Limb (tissue), 2 donors: ENCODE data around the gene PLXNA4.

Source experiments
- DNase-seq, 2 donors: peaks; one replicate each; pipeline ENCODE4 v3.0.0-alpha.2; 2016; ENCODE audit errors: extremely low spot score in 2 of 2

PLXNA4 gene

DNA sequence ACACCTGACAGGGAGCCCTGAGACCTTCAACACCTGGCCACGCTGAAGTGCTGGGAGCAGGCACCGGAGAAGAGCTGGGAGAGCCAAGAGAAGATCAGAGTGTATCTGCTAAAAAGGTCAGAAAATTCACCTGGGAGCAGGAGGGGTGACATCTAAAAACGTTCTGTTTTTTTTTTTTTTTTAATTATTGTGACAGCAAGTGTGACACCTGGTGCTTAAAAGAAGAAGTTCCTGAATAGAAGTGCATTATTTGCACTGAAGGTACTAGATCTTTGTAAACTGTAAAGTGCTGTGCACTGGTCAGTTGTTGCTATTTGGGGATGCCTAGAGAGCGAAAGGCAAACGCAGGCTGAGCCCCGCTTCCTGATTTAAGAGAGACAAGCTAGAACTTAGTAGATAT, 422.0 kb downstream of the PLXNA4 start:
- no peak for DNase-seq

- no peak for DNase-seq
Measured at GRCh38 chr7:132152131-132152889, 424.0 kb downstream of the PLXNA4 start.

GRCh38 chr7:132150711-132151110, 425.6 kb downstream of the PLXNA4 start:
- no peak for DNase-seq

DNA sequence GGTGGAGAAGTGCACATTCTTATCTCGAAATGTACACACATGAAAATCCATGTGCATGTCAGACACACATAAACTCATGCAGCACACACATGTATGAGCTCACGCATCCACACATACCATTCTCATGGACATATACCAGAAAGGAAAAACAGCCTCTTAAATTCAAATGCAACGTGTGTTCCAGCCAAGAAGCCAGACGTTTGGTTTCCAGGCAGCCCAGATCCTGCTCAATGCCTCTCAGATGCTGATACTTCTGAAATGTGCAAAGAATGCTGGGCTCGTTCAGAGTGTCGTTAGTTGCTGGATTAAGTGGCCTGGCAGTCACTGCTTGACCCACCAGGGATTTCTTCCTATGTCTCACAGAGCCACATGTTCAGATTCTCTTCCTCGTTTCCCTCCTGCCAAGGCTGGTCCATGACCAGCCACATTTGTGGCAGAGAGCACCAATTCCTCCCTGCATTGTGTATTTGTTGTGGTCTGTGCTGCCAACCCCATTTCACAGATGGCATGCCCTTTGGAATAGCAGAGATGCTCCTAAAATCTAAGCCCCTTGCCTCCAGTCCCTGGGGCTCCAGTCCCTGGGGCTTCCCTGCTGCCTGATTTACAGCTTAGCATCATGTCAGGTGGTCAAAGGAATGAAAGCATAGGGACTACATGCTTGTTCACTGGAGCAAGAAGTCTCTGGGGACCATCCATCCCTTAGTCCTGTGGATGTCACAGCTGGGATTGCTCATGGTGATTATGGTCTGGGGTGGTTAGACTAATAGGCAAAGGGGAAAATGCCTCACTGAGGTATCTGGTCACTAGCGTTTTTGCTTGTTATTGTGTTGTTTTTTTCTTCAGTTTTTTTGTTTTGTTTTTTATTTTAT, 426.6 kb downstream of the PLXNA4 start:
- DNase-seq, result no peak

DNA sequence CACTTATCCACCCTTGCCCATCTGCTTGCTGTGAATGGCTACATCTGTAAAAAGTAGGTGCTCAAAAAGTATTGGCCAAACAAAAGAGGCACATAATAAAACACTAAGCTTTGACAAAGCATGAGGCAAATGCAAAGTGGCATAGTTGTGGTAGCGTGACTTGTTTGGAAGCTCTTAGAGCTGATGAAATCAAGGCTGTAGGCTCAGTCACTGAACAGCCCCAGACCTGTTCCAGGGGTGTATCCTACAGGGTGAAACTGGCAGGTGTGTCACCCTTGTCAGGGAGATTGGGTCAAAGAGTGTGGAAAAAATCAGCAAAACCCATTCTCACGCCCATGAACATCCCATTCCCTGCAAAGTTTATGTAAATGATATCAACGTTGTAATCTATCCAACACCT, 427.4 kb downstream of the PLXNA4 start:
- no peak for DNase-seq

DNA sequence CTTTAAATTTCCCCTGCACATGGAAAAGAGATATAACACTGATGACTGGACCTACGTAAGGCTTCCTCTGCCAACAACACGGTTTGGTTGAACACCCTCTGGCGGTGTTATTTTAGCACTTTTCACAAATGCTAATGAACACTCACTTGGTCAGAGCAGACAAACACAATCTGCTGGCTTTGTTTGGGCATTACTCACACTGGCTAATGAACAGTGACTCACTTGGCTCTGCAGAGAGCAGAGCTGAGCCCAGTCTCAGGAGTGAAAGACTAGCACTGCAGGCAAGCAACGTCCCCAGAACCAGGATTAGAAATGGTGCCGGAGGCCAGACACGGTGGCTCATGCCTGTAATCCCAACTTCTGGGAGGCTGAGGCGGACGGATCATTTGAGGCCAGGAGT, 430.8 kb downstream of the PLXNA4 start:
- DNase-seq, result peak in 1 of 2 donors; percentile 45

DNA sequence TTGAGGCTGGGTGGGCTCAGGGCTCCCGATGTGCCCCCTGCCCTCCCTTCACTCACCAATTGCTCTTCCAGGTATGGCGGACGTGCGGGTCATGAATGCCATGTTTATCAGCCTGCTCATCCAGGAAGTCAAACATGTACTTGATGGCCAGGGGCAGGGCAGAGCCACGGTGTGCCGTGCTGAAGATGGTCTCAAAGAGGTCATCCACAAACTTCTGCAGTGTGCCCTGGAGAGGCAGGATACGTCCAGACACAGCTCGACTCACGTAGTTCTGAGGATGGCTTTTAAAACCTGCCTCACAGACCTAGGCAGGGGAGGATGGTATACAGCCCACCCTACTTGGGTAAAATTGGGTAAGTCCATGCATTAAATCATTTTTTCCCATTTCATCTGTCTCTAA, 431.2 kb downstream of the PLXNA4 start:
- no peak for DNase-seq

DNA sequence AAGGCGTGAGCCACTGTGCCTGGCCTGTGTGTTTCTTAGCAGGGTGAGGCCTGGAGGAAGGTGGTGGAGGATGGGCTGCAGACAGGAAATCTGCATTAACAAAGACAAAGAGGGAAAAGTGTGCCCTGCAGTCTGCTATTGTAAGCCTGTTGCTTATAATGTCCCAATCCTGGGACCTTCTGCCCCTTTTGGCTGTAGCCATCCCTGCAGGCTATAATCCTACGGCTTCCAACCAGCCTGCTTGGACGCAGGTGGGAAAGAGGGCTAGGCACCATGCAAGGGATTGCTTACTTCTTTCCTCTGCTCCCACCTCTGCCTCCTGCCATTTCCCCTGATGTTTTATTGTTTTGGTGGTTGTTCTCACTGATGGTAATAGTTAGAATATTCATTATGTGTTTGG, 434.3 kb downstream of the PLXNA4 start:
- no peak for DNase-seq

- peak in 1 of 2 donors; percentile 21 for DNase-seq
Measured at GRCh38 chr7:132141109-132141508, 435.2 kb downstream of the PLXNA4 start.

DNA sequence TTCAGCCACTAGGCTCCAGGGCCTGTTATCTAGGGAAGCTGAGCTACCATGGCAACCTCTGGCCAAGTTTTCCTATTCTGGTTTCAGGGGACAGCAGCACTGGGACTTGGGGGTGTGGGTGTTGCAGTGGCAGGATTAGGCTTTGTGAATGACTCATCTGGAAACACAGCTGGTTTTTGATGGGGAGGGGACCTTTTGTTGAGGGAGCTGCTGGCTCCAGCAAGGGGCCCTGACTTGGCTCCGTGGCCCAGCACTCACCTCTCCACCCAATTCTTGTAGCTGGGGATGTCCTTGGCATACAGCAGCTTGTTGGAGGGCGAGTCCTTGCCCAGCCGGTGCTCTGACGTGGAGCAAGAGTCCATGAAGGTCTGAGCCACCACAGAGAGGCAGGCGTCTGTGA, 435.9 kb downstream of the PLXNA4 start:
- no peak for DNase-seq

DNA sequence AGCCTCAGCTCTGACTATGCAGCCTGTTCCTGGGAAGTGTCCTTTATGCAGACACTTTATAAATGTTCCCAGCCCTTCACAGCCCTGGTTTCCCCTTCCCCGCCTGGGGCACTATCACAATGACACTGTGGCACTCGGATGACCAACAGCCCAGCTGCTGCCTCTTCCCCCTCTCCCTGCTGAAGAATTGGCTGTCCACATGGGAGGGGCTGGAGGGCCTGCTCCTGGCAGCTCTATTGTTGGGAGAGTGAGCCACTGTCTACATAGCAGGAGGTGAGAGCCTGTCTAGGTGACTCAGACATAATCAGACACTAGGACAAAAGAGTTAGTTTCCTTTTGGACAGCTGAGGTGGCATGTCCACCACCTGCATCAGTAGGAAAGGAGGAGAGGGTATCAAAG, 437.5 kb downstream of the PLXNA4 start:
- DNase-seq, result no peak

- DNase-seq, result no peak
Measured at GRCh38 chr7:132137681-132138080, 438.6 kb downstream of the PLXNA4 start.

DNA sequence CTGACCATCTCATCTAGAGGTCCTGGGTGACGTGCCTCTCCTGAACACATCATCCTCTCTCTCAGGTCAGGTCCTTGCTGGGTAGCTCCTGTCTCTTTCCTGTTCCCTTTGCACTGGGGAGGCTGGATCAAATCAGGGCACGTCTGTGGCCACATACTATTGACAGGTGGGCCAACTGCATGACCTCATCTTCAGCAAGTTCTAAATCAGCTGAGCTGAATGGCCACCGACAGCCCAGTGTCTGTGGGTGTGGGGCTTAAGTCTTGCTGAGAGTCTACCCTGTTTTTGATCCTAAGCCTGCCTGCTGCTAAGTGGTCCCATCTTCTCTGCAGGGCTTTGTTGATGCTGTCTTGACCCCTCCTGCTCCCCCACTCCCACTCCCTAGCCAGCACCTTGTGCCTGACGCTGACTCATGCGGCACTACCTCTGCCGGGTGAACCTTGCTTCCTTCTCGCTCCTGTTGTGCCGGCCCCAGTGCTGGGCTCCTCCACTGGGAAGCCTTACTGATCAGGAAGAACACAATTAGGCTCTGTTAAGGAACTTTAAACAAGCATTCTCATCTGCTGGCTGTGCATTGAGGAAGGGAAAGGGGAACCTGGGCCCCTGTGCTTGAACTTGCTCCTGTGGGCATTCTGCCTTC, 440.4 kb downstream of the PLXNA4 start:
- no peak for DNase-seq

DNA sequence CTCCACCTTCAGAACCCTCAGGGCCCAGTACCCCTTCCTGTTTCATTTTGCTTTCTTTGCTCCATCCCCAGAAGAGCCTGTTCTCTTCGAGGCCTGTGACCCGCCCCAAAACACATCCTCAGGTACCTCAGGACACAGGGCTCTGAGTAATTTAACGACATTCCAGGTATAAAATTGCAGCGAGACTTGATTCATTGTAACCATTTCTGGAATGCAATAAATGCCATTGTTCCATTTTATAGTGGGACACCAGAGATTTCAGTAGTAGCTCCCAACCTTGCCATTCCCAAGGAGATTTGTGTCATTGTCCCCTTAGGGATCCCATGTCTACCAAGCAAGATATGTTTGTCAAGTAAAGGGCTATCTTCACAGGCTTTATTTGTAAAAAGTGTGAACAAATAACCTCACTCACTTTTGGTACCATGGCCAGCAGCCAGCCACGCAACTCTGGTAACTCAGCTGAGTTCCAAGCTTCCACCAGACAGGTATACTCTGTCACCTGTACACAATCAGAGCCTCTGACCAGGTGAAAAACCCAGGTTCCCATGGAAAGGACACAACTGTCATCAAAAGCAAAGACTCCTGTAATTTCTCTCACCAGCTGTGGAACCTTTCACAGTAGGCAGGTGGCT, 441.3 kb downstream of the PLXNA4 start:
- DNase-seq, result no peak

DNA sequence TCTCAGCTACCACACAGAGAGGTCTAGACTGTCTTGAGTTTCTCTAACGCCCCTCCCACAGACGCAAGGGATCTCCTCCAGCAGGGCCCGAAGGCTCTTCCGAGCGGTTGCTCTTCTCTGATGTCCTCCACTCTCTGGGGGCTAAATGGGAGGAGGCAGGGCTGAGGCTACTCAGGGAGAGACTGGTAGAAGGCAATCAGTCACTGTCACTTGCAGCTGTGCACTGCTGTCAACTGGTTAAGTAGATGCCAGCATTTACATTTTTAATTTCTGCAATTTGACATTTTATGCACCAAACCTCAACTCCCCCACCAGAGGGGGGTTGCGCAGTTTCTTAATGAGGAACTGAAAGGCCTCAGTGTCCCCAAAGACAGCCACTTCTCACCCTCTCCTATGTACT, 442.8 kb downstream of the PLXNA4 start:
- DNase-seq, result no peak

- DNase-seq, result no peak
Measured at GRCh38 chr7:132131196-132131595, 445.1 kb downstream of the PLXNA4 start.

DNA sequence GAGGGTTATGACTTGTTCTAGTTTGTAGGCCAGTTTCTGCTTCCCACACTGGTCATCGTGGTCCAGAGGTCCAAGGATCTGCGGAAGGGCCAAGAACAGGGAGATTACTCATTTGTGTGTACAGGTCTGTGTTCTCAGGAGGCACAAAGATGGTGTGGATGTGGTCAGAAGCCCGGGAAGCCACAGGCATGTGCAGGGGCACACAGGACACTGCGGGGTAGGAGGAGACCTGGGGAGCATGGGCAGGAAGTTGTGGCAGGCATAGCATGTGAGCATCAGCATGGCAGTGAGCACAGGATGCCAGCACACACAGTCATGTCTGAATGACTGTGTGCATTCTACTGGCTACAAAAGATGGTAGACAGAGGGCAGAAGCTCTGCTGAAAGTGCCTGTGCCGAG, 445.8 kb downstream of the PLXNA4 start:
- DNase-seq, result no peak

GRCh38 chr7:132125872-132126595, 450.2 kb downstream of the PLXNA4 start:
- DNase-seq, result no peak

GRCh38 chr7:132125096-132125495, 451.2 kb downstream of the PLXNA4 start:
- DNase-seq, result no peak

GRCh38 chr7:132124575-132124974, 451.7 kb downstream of the PLXNA4 start:
- DNase-seq, result no peak

GRCh38 chr7:132123773-132124172, 452.5 kb downstream of the PLXNA4 start:
- no peak for DNase-seq
